HG03469 (cell line): ENCODE measurements around the gene BTRC.

Experiments used
- ATAC-seq: cut with Tn5 transposase; IDR thresholded peaks from one replicate; pipeline ENCODE4 v1.9.1; 2021; ENCODE audit warnings: mild to moderate bottlenecking, moderate library complexity, moderate number of reproducible peaks; ENCODE audit not compliant: unreplicated experiment

The BTRC gene

DNA sequence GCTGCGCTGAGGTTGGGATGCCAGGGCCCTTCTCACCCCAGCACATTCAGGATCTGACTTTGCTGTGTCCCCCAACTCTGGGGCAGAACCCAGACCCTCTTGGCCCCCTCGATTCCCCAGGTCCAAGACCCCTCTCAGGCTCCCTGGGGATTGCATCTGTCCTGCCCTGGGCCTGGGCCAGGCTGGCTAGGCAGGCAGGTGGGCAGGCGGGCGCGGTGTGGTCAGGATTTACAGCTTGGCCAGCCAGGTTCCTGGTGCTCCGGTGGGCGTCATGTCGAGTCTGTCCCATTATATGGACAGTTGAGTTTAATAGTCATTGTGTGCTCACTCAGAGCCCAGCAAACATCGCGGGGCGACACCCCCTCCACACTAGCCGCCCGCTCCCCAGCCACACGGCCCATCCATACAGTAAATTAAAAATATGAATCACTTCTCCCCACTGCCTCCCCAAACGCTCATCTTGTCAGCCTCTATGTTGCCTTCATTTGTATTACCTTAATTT is 210.6 kb downstream of the BTRC start:
- ATAC-seq: no peak

DNA sequence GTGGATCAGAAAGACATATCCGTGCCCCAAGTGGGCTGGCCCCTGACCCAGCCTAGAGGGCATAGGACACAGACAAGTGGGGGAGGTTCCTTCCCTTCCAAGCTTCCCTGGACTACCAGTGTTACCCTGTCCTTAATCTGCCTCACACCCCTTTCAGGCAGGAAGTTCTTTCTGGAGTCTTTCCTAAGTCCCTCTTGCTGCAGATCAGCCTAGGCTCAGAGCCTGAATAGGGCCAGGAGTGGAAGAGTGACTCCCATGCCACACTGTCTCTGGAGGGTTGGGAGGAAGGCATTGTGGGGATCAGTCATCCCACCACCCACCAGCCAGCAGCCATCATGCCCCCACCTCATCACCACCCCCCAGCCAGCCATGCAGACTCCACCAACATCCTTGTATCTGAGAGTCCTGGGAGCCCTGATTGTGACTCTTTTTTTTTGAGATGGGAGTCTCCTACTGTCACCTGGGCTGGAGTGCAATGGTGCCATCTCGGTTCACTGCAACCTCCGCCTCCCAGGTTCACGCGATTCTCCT is 211.5 kb downstream of the BTRC start:
- ATAC-seq: no peak

DNA sequence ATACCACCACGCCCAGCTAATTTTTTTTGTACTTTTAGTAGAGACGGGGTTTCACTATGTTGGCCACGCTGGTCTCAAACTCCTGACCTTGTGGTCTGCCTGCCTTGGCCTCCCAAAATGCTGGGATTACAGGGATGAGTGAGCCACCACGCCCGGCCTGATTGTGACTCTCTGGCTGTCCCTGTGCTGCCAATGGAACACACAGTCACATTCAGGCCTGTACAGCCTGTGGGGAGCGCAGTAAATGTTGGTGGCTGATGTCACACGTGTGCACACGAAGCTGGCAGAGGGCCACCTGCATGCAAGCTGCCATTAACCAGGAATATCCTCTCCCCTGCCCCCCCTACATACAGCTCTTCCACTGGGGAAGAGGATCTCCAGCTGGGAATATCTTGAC is 212.0 kb downstream of the BTRC start:
- ATAC-seq: no peak

DNA sequence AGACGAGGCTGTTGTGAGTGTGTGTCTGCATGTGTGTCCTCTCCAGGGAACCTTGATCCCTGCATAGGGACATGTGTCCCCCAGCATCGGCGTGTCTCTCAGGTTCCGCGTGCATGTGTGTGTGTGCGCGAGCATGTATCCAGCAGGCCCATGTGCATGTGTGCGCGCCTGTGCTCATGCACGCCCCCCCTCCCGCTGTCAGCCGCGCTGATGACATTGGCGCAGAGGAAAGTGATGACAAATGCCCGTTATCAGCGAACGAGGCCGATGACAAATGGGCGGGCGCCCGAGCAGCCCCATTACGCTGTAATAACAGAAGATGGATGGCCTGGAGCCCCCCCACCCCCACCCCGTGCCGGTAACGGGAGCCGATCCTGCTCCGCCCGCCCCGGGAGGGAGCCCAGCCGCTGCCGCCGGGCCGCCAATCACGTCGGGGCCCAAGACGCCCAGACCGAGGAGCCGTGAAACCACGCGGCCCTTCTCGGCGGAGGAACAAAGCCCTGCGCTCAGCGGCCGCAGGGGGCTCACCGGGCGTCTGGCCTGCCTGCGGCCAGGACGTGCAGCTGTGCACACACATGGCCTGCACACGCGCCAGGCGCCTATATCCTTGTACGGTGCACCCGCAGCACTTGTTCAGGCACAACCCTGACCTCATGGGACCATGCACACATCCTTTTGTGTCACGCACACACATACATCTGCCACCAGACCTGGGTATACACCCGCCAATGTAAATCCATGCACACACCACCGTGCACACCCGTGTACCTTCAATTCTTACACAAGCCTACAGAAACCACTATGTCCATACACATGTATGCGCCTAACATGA is 212.6 kb downstream of the BTRC start:
- no peak for ATAC-seq

DNA sequence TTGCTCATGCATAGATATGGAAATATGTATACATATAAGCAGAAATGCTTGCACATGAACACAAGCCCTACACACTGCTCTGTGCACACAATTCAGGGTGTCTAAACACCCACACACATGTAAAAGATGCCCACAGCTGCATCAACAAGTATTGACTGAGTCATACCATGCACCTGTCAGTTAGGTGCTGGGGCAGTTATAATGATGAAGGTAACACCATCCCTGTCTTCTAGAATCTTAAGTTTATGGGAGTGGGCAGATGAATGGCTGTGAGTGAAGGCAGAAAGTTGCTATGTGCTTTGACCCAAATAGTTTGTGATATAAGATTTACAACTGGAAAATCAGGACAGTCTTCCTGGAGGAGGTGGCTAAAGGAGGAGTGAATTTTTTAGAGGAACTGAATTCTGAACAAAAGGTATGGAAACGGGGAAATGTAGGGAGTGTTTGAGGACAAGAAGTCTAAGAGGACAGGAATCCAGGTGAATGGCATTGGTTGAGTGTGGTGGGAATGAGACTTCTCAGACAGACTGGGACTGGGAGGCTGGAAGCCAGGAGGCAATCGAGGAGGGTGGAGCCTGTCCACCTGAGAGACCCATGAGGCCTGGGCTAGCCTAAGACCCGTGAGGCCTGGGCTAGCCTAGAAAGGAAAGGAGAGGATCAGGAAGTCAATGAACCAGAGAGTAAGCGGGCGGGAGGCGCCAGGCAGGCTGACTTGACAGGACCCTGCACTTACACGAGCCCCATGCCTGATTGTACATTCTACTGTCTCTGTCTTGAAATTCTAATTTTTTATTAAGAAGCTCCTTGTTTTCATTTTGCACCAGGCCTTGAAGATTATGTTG is 213.4 kb downstream of the BTRC start:
- ATAC-seq: no peak

DNA sequence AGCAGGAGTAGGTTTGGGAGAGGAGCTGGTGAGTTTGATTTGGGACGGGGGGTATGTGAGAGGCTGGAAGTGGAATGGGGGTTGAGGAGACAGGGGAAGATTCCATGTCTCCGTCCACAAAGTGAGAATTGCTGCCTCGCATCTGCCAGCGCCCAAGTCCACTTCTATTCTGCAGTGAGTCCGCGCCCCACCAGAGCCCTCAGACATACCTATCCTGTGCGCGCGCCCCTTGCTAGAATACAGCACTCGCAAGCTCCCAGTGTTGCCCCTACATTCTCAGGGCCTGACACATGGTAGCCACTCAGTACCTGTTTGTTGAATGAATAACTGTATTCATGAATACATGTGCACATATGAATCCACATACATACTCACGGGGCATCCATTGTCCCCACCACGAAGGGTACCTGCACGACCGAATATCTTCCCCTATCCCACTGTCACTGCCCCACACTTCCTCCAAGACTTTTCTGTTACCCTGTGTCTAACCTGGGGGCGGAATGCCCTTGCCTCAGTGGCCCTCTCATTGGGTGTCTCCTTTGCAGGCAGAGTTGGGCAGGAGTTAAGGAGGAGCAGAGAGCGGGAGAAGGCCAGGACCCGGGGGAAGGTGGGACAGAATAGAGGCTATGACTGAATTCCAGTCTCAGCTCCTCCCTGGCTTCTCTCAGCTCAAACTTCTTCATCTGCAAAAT is 214.2 kb downstream of the BTRC start:
- ATAC-seq: no peak

DNA sequence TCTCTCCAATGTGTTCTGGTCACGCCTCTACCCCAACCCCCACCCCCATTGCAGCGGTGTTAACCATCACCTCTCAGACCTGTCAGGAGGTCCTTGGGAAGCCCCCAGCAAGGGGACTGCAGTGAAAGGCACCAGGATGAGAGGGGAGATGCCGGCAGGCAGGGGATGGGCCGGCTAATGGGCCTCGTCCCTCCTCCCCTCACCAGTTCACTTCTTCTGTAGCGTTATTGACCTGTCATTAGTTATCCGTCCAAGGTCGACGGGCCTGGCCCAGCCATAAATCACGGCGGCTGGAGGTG is 215.3 kb downstream of the BTRC start:
- no peak for ATAC-seq

DNA sequence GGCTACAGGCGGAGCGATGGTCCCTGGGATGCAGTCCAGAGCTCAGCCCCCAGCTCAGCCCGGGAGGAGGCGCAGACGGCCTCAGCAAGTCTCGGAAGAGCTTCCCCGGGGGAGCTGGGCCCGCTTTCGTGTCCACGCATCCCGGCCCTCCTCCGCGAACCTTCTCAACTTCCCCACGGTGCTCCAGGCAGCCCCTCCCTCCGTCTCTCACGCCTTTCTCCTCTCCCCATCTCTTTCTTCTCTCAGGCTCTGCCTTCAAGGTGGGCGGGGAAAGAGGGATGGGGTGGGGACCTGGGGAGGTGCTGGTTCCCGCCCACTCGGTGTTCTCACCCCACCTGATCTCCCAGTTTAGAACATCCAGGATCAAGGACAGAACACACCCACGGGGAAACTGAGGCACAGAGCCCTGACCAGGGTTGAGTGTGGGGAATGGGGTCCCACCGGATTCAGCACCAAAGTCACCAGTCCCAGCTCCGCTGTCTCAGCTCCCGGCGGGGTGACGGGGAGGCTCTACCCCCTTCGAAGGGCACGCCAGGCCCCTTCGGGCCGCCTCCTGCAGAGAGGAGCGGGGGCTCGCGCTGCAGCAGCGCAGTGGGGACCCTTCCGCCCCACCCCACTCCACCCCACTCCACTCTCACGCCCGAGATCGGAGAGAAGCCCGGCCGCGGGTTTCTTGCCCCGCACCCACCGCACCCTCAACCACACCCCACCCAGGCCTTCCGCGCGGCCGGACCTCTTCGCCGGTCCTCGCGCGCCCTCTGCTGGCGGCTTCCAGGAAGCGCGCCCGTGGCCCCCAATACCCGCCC is 215.9 kb downstream of the BTRC start:
- no peak for ATAC-seq

DNA sequence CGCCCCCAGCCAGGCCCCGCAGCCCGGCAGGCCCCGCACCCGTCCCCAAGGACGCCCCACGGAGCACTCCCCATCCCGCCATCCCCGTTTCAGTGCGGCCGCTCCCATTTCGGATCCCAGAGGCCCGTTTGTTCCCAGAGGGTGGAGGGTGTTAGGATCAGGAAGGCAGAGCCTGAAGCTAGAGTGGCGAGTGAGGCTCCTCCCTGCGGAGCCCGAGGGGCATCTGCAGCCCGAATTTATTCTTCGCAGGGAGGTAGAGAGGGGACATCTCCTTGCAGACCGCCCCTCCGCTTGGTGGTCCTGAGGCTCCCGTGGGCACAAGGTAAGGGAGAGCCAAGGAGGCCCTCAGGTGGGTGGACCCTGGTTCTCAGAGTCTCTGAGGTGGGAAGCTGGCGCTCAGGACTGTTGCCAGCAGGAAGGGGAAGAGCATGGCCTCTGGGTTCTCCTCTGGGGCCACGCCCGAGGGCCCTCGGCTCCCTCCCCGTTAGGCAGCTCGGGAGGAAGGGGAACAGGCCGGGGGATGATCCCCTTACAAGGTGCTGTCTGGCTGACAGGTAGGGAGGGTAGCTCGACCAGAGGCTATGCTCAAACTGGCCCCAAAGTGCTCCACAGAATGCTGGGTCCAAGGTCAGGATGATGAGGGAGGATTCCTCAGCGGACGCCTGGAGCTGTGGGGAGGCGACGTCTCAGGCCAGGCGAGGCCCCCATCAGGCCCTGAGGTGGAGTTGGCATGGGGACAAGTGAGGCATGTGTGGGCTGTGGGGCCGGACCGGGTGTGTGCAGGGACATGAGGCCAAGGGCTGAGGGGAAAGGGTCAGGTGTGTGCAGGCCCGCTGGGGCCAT is 216.7 kb downstream of the BTRC start:
- ATAC-seq: no peak

DNA sequence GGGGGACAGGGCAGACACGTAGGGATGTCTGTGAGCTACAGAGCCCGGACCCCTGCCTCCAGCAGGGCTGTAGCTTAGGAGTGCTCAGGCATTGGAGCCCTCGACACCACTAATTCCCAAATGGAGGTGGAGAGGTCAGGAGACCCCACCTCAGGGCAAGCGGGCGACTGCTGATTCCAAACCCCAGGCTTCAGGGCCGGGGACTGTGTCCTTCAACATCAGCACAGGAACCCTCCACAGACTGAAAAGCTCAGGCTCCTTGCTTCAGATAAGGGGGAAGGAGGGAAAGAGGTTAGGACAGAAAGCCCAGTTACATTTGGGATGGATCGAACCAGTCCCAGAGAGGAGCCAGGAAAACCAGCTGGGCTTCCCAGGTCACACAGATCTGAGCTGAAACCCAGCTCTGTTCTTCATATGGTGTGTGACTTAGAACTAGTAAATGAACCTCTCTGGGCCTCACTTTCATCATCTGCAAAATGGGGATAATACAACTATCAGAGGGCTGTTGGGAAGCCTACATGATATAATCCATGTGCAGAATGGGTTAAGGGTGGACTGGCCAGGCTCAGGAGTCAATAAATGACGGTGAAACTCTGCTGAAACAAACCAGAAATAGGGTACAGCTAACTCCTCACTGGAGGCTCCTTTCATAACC is 217.4 kb downstream of the BTRC start:
- no peak for ATAC-seq

DNA sequence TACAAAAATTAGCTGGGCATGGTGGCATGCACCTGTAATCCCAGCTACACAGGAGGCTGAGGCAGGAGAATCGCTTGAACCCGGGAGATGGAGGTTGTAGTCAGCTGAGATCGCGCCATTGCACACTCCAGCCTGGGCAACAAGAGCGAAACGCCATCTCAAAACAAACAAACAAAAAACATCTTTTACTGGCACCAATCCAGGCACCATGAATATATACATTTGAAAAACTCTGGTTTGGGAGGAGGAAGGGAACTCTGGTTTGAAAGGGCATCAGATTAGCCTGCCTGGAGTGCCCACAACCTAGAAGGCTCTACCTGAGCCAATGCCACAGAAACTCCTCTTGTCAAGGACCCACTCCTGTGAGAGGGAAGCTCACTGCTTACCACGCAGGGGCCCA is 218.2 kb downstream of the BTRC start:
- ATAC-seq: no peak

DNA sequence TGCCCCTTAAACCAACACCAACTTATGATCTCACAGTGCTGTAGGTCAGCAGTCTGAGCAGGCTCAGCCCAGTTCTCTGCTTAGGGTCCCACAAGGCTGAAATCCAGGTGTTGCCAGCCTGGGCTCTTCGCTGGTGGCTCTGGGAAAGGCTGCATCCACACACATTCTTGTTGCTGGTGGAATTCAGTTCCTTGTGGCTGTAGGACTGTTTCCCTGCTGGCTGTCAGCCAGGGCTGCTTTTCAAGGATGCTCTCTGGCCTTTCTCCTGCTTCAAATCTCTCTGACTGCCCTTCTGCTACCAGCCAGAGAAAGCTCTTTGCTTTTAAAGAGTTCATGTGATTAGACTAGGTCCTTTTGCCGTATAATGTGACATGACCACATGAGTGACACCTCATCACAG is 218.8 kb downstream of the BTRC start:
- no peak for ATAC-seq

DNA sequence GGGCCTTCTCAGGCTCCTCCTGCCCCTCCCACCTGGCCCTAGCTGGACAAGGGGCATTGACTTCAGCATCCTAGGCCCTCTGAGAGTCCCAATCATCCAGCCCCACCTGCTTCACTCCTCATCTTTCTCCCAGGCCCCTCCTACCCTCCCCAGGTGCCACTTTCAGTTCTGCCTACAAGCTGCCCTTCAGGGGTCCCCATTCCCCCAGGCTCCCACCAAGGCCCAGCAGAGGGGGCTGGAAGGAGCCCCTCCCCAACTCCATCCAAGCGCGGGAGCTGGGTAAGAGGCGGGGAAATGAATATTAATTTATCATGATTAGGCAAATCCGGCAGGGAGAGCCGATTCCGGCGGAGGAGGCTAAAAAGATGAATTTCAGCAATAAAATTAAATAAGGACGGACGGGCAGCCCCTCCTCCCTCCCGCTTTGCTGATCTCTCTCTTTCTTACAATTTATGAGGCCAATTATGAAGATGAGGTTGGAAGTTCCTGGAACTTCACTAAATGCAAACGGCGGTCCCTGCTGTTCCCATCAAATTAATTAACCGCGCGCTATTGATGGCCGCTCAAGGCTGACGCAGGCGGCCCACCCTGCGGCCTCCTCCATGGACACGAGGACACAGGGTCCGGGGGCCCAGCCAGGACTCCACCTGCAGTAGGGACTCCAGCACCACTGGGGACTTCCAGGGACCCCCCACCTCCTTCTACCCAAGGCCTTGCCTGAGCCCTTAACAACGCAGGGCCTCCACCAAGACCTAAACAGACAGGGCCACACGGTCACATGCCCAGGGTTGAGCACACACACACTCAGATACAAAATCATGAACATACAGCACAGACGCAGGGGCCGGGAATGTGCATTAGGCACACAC is 220.2 kb downstream of the BTRC start:
- ATAC-seq: no peak

DNA sequence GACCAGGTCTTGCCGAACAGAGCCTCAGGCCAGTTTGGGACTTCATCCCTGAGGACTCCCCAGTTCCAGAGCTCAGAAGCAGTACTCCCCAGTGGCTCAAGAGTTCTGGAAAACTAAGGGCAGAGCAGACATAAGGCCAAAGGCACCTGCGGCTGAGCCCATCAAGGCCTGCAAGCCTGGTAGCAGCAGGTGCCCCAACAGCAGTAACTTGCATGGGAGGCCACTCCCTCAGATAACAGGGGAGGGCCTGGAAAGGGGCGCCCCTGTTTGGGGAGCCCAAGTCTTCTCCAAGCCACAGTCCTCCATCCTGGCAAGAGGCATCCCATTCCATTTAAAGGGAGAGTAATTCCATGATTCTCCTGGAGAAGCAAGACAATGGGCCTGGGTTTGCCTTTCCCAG is 221.1 kb downstream of the BTRC start:
- no peak for ATAC-seq

DNA sequence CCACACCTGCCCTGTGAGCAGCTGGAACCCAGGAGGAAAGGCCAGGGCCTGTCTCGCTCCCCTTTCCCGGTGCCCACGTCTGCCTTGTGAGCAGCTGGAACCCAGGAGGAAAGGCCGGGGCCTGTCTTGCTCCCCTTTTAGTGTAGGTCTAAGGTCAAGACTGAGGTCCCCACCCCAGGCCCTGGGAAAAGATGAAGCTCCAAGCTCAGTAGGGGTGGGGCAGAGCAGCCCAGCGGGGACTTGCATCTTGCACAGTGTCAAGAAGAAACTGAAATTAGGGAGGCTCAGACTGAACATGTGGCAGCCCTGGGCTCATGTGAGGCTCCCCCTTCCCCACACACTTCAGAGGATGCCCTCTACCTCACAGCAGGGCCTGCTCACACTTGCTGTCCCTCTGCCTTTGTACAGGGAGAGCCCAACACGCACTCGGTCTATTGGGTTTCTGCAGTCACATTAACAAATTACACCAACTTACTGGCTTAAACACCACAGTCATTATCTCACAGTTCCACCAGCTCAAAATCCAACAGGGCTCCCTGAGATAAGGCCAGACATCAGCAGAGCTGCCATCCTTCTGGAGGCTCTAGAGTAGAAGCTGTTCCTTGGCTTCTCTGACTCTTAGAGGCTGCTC is 221.7 kb downstream of the BTRC start:
- no peak for ATAC-seq

DNA sequence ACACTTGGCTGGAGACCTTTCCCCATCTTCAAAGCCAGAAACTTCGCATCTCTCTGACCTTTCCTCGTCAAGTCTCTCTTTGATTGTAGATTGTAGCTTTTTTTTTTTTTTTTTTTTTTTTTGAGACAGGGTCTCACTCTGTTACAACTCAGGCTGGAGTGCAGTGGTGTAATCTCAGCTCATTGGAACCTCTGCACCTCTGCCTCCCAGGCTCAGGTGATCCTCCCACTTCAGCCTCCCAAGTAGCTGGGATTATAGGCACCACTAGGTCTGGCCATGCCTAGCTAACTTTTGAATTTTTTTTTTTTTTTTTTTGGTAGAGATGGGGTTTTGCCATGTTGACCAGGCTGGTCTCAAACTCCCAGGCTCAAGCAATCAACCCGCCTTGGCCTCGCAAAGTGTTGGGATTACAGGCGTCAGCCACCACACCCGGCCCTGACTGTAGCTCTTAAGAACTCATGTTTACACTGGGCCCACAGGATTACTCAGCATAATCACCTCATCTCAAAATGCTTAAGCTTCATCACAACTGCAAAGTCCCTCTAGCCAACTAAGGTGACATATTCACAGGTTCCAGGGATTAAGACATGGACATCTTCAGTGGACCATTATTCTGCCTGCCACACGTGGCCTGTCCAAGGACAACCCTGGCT is 222.4 kb downstream of the BTRC start:
- no peak for ATAC-seq
